B cell (primary cell): ENCODE results near the gene IQSEC3. TPM values are rescaled to one million over a fixed set of nuclear protein-coding genes. Genes with fewer than 3 reads are reported as not detected.
A peak's percentile ranks its signal among the peaks of the same experiment; 100 is the strongest.

Experiments
- ATAC-seq: fragments of 200-7000 bp; cut with Tn5 transposase; one replicate; pipeline ENCODE4 v1.10.0; 2021; ENCODE audit warnings: low read depth, mild to moderate bottlenecking, moderate number of reproducible peaks, moderate library complexity
- CTCF ChIA-PET: fragments of 350-600 bp; sonication (Branson Sonifier 250); formaldehyde crosslinking; loops from one replicate; lab custom pipeline; 2021; ENCODE audit warnings: antibody characterized with exemption, inconsistent platforms; lab: Charles Lee
- POLR2A ChIA-PET: fragments of 350-600 bp; sonication (Branson Sonifier 250); formaldehyde crosslinking; loops from one replicate; lab custom pipeline; 2021; ENCODE audit warnings: antibody characterized with exemption; lab: Charles Lee
- DNase-seq: peaks from one replicate; pipeline ENCODE4 v3.0.0; 2013
- H2AFZ ChIP-seq: 2 replicates; pipeline ENCODE4 v1.6.1; 2012; ENCODE audit warnings: mild to moderate bottlenecking, low read depth, low read length; ENCODE audit not compliant: insufficient read depth, poor library complexity, severe bottlenecking
- H3K27ac ChIP-seq, 2 donors: 1 replicate in 1 of 2; 2 replicates in 1 of 2; pipeline ENCODE4 v1.5.1; 2012 to 2013; ENCODE audit warnings: low read length in 2 of 2, mild to moderate bottlenecking in 2 of 2, moderate library complexity in 1 of 2
- H3K27me3 ChIP-seq, 4 experiments: fragments of 200-600 bp in 1 of 4; sonication (generic) in 1 of 4; replicated peaks in 1 of 4; 1 replicate in 2 of 4; 2 replicates in 2 of 4; pipeline versions ENCODE4 v1.6.1 to v1.7.0; 2013 to 2016; ENCODE audit warnings: low read length in 3 of 4, mild to moderate bottlenecking in 2 of 4, mixed read lengths in 1 of 4, moderate library complexity in 1 of 4; ENCODE audit not compliant: insufficient read depth in 4 of 4, control insufficient read depth in 3 of 4; ENCODE audit errors: control extremely low read depth in 1 of 4
- H3K36me3 ChIP-seq, 2 experiments: replicated peaks in 1 of 2; 1 replicate in 1 of 2; 2 replicates in 1 of 2; pipeline versions ENCODE4 v1.6.1 to v1.7.1; 2013; ENCODE audit warnings: low read length in 1 of 2; ENCODE audit not compliant: insufficient read depth in 2 of 2, control insufficient read depth in 1 of 2; ENCODE audit errors: control extremely low read depth in 1 of 2, extremely low read depth in 1 of 2
- H3K4me1 ChIP-seq, 2 donors: fragments of 200-600 bp in 1 of 2; sonication (generic) in 1 of 2; 1 replicate in 1 of 2; 2 replicates in 1 of 2; pipeline versions ENCODE4 v1.5.1 to v1.6.1; 2013 to 2017; ENCODE audit warnings: low read length in 2 of 2; ENCODE audit not compliant: control insufficient read depth in 2 of 2, insufficient read depth in 2 of 2
- H3K4me2 ChIP-seq: replicated peaks from 2 replicates; pipeline ENCODE3; 2012; ENCODE audit warnings: mild to moderate bottlenecking, low read depth, low read length; ENCODE audit not compliant: poor library complexity, severe bottlenecking
- H3K4me3 ChIP-seq, 5 experiments: fragments of 200-600 bp in 1 of 5; sonication (generic) in 1 of 5; 1 replicate in 3 of 5; 2 replicates in 2 of 5; pipeline versions ENCODE4 v1.5.1 to v1.7.0; 2011 to 2016; ENCODE audit warnings: low read length in 4 of 5, mild to moderate bottlenecking in 4 of 5, low read depth in 2 of 5, control low read depth in 1 of 5, moderate library complexity in 1 of 5; ENCODE audit not compliant: insufficient read depth in 1 of 5; ENCODE audit errors: control extremely low read depth in 1 of 5, extremely low read depth in 1 of 5
- H3K79me2 ChIP-seq: fragments of 200-600 bp; sonication (generic); one replicate; pipeline ENCODE4 v1.6.0; 2016; ENCODE audit warnings: low read length; ENCODE audit not compliant: control insufficient read depth, insufficient read depth
- H3K9ac ChIP-seq: fragments of 200-600 bp; sonication (generic); 2 replicates; pipeline ENCODE4 v1.6.1; 2017; ENCODE audit warnings: mild to moderate bottlenecking, low read length, moderate library complexity
- H3K9me3 ChIP-seq, 3 donors: one replicate each; pipeline versions ENCODE4 v1.6.1 to v1.7.1; 2013; ENCODE audit warnings: low read length in 2 of 3; ENCODE audit not compliant: control insufficient read depth in 2 of 3, insufficient read depth in 1 of 3; ENCODE audit errors: control extremely low read depth in 1 of 3
- H4K20me1 ChIP-seq: 2 replicates; pipeline ENCODE4 v1.6.0; 2012; ENCODE audit warnings: mild to moderate bottlenecking, low read length; ENCODE audit not compliant: insufficient read depth, control insufficient read depth, poor library complexity, severe bottlenecking
- H3K27ac Mint-ChIP-seq: one replicate; pipeline ENCODE4 v1.8.0; 2021; ENCODE audit warnings: mixed read lengths
- H3K27me3 Mint-ChIP-seq: one replicate; pipeline ENCODE4 v1.8.0; 2021; ENCODE audit warnings: mixed read lengths
- H3K4me1 Mint-ChIP-seq: one replicate; pipeline ENCODE4 v1.8.0; 2021; ENCODE audit warnings: mixed read lengths
- H3K4me3 Mint-ChIP-seq: one replicate; pipeline ENCODE4 v1.8.0; 2021; ENCODE audit warnings: mixed read lengths
- H3K9me3 Mint-ChIP-seq: one replicate; pipeline ENCODE4 v1.8.0; 2022; ENCODE audit warnings: mixed read lengths; ENCODE audit not compliant: insufficient read depth
- EZH2 ChIP-seq: IDR thresholded peaks from 2 replicates; pipeline ENCODE4 v1.6.1; 2012; ENCODE audit warnings: borderline replicate concordance, low read depth, mild to moderate bottlenecking, moderate library complexity, low read length; ENCODE audit not compliant: insufficient read depth, poor library complexity, severe bottlenecking
- WGBS: methylation state at CpG from one replicate; pipeline ENCODE4 v1.1.5; 2013; ENCODE audit warnings: missing lambda C conversion rate; ENCODE audit not compliant: insufficient coverage; 5-methylcytosine and 5-hydroxymethylcytosine counted together
- intact Hi-C: fragments of 100-400 bp; cut with micrococcal nuclease; formaldehyde crosslinking; loops from one replicate; pipeline ENCODE4 v1.10.0; 2022
- polyA plus RNA-seq: library from polyadenylated mRNA; depleted of rRNA; stranded (reverse); fragments of >200 nt; gene quantifications from 2 replicates; pipeline ENCODE4 v1.2.3, GENCODE V29; 2012
- total RNA-seq, 2 donors: library from RNA; stranded (reverse); fragments of 120-200 nt in 1 of 2; gene quantifications; 1 replicate in 1 of 2; 2 replicates in 1 of 2; pipeline versions ENCODE4 v1.2.3 to v1.2.4, GENCODE V29; 2013 to 2022
- TF ChIP-seq, protein P1 (sequence below): fragments of 200-600 bp; IDR thresholded peaks from one replicate; pipeline ENCODE4 v1.8.0; 2022; ENCODE audit warnings: antibody characterized with exemption, mild to moderate bottlenecking

Gene IQSEC3
- total and polyA plus RNA-seq, 2 donors (not counting 1 experiment from before 2014, with no cell fraction given), result 0.01 to 1.8 TPM

DNA sequence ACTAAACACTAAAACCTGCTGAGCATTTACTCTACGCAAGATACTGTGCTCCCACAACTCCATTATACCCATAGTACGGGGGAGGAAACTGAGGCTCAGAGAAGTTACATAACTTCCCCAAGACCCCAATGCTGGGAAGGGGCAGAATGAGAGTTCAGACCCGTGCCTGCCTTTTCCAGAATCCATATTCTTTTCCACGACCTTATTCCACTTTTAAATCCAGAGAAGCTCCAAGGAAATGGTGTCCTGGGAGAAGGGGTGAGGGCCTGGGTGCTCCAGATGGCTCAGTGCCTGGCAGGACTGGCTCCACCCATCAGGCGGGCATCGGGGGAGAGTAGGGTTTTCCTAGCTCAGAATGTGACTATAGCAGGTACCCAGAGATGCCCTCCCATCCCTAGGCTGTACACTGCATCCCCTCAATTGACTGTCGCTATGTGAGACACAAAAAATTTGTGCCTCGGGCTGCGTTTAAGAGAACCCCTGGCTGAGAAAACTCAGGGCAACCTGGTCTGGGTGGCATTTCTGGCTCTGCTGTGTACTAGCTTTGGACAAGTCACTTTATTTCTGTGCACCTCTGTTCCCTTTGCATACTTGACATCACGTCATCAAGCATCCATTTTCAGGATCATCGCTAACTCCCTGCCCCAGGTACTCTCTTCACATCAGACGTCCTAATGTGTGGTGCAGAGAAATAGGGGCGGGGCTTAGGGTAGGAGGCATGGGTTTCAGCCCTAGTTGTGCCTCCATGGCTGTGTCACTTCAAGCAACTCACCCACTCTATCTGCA, 11.6 kb upstream of the IQSEC3 start:
- peaks cover 78% of the 10 kb centered on the region for H3K27me3 Mint-ChIP-seq
- H3K4me1 ChIP-seq, result no peaks in the 10 kb centered on the region
- CTCF ChIA-PET, result no interaction called here
- ATAC-seq, result no peak
- H3K79me2 ChIP-seq, result no peaks in the 10 kb centered on the region
- H3K4me1 Mint-ChIP-seq, result no peaks in the 10 kb centered on the region
- no peak overlapping the region for H2AFZ ChIP-seq
- no peak overlapping the region for H3K4me3 ChIP-seq
- intact Hi-C loops, result no loop called here
- H3K27me3 ChIP-seq, result peaks cover 0 to 48% (median 40%) of the 10 kb centered on the region in 4 experiments
- no peak overlapping the region for H3K4me3 Mint-ChIP-seq
- WGBS, result 93% methylated on average over 8 of the region's 13 CpGs
- no peak for TF ChIP-seq EZH2
- TF ChIP-seq, protein P1, sequence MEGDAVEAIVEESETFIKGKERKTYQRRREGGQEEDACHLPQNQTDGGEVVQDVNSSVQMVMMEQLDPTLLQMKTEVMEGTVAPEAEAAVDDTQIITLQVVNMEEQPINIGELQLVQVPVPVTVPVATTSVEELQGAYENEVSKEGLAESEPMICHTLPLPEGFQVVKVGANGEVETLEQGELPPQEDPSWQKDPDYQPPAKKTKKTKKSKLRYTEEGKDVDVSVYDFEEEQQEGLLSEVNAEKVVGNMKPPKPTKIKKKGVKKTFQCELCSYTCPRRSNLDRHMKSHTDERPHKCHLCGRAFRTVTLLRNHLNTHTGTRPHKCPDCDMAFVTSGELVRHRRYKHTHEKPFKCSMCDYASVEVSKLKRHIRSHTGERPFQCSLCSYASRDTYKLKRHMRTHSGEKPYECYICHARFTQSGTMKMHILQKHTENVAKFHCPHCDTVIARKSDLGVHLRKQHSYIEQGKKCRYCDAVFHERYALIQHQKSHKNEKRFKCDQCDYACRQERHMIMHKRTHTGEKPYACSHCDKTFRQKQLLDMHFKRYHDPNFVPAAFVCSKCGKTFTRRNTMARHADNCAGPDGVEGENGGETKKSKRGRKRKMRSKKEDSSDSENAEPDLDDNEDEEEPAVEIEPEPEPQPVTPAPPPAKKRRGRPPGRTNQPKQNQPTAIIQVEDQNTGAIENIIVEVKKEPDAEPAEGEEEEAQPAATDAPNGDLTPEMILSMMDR, result no peak
- H3K27ac Mint-ChIP-seq, result no peak overlapping the region
- H3K9me3 ChIP-seq, result peaks cover 0 to 16% (median 10%) of the 10 kb centered on the region in 3 donors
- no peak overlapping the region for H3K4me2 ChIP-seq
- H4K20me1 ChIP-seq, result no peaks in the 10 kb centered on the region
- H3K36me3 ChIP-seq, result no peaks in the 10 kb centered on the region
- H3K9ac ChIP-seq, result no peak overlapping the region
- H3K9me3 Mint-ChIP-seq, result peaks cover 15% of the 10 kb centered on the region
- no peak overlapping the region for H3K27ac ChIP-seq
- peak; percentile 5 for DNase-seq
- POLR2A ChIA-PET, result no interaction called here

DNA sequence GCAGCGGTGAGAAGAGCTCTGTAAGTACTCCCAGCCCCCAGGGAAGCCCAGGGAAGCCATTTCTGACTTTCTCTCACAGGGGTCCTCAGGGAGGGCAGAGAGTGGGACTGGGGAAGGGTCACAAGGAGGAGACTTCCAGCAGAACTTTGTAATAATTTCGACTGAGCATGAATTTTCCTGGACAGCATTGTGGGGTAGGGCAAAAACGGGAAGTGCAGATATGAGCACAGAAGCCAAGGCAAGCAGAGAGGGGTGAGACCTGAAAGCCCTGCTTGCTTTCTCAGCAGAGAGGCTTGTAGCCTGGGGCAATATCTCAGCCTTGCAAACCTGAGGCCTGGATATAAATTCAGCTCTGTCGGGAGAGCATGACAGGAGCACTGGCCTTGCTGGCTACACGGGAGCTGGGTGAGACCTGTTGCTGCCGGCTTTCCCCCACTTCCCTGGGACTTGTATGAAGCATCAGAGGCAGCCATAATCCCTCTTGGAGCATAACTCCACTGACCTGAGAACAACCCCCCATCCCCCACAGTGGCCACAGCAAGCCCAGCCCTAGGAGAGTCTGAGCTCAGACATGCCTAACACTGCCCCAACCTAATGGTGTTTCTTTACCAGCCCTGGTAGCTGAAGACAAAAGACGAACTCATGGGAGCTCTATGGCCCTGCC, 9.8 kb upstream of the IQSEC3 start:
- no peak overlapping the region for H3K4me3 Mint-ChIP-seq
- peaks cover 0 to 46% (median 41%) of the 10 kb centered on the region in 4 experiments for H3K27me3 ChIP-seq
- H3K4me1 Mint-ChIP-seq, result no peaks in the 10 kb centered on the region
- intact Hi-C loops, result no loop called here
- no peak for ATAC-seq
- no peak overlapping the region for H3K4me2 ChIP-seq
- WGBS, result 65% methylated on average over 7 of the region's 7 CpGs
- H3K9ac ChIP-seq, result no peak overlapping the region
- no peak overlapping the region for H3K4me3 ChIP-seq
- no peak overlapping the region for H3K27ac Mint-ChIP-seq
- H3K9me3 Mint-ChIP-seq, result peaks cover 26% of the 10 kb centered on the region
- ChIA-PET POLR2A (no interaction called here), CTCF (no interaction called here)
- TF ChIP-seq, protein P1, result no peak
- no peak for TF ChIP-seq EZH2
- H3K27me3 Mint-ChIP-seq, result peaks cover 88% of the 10 kb centered on the region
- H3K27ac ChIP-seq, result no peak overlapping the region
- H3K4me1 ChIP-seq, result no peaks in the 10 kb centered on the region
- H3K36me3 ChIP-seq, result no peaks in the 10 kb centered on the region
- no peaks in the 10 kb centered on the region for H3K79me2 ChIP-seq
- DNase-seq, result no peak
- peaks cover 0 to 16% (median 11%) of the 10 kb centered on the region in 3 donors for H3K9me3 ChIP-seq
- no peaks in the 10 kb centered on the region for H4K20me1 ChIP-seq
- H2AFZ ChIP-seq, result no peak overlapping the region
